T-cell (primary cell): ENCODE results near the gene MLPH. TPM values are rescaled to one million over a fixed set of nuclear protein-coding genes. Genes with fewer than 3 reads are reported as not detected.

ENCODE experiments used
- ATAC-seq, 4 experiments: fragments of 200-7000 bp in 3 of 4; fragments of 150-1000 bp in 1 of 4; cut with Tn5 transposase; replicated peaks in 1 of 4; 1 replicate in 3 of 4; 2 replicates in 1 of 4; pipeline ENCODE4 v1.10.0; 2021; ENCODE audit warnings: moderate library complexity in 3 of 4, mild to moderate bottlenecking in 2 of 4, moderate number of reproducible peaks in 1 of 4
- CTCF ChIA-PET, 2 donors: fragments of 300-600 bp; sonication (Branson Sonifier 250); formaldehyde crosslinking; loops; one replicate each; lab custom pipeline; 2022; ENCODE audit warnings: antibody characterized with exemption in 2 of 2; lab: Charles Lee
- POLR2A ChIA-PET, 2 donors: fragments of 300-600 bp; sonication (Branson Sonifier 250); formaldehyde crosslinking; loops; one replicate each; lab custom pipeline; 2022; ENCODE audit warnings: antibody characterized with exemption in 2 of 2; lab: Charles Lee
- DNase-seq, 35 experiments: peaks; one replicate each; pipeline versions ENCODE4 v3.0.0 to v3.0.0-alpha.2; 2013 to 2023
- H3K27ac ChIP-seq: one replicate; pipeline ENCODE4 v1.5.1; 2013; ENCODE audit warnings: low read length
- H3K27me3 ChIP-seq, 2 experiments: replicated peaks in 1 of 2; 1 replicate in 1 of 2; 2 replicates in 1 of 2; pipeline versions ENCODE4 v1.6.1 to v1.7.0; 2013; ENCODE audit warnings: low read length in 1 of 2, mixed read lengths in 1 of 2; ENCODE audit not compliant: control insufficient read depth in 2 of 2, insufficient read depth in 2 of 2; ENCODE audit errors: extremely low read depth in 1 of 2
- H3K36me3 ChIP-seq, 2 donors: 1 replicate in 1 of 2; 2 replicates in 1 of 2; pipeline versions ENCODE4 v1.6.1 to v1.7.0; 2013; ENCODE audit warnings: low read length in 1 of 2; ENCODE audit not compliant: control insufficient read depth in 2 of 2, insufficient read depth in 1 of 2; ENCODE audit errors: extremely low read depth in 1 of 2
- H3K4me1 ChIP-seq, 2 experiments: 1 replicate in 1 of 2; 2 replicates in 1 of 2; pipeline versions ENCODE4 v1.6.1 to v1.7.0; 2013; ENCODE audit warnings: low read length in 2 of 2, mixed read lengths in 1 of 2; ENCODE audit not compliant: insufficient read depth in 2 of 2, control insufficient read depth in 1 of 2; ENCODE audit errors: extremely low read depth in 1 of 2
- H3K4me3 ChIP-seq, 2 donors: 1 replicate in 1 of 2; 2 replicates in 1 of 2; pipeline versions ENCODE4 v1.5.1 to v1.7.0; 2013; ENCODE audit warnings: mild to moderate bottlenecking in 2 of 2, low read length in 1 of 2, moderate library complexity in 1 of 2; ENCODE audit not compliant: control insufficient read depth in 1 of 2; ENCODE audit errors: extremely low read depth in 1 of 2
- H3K9me3 ChIP-seq: 2 replicates; pipeline ENCODE4 v1.7.0; 2013
- H3K27ac Mint-ChIP-seq, 2 donors: one replicate each; pipeline ENCODE4 v1.8.0; 2020 to 2021; ENCODE audit warnings: mild to moderate bottlenecking in 2 of 2, mixed read lengths in 2 of 2
- H3K27me3 Mint-ChIP-seq, 2 donors: one replicate each; pipeline ENCODE4 v1.8.0; 2021 to 2022; ENCODE audit warnings: mixed read lengths in 2 of 2
- H3K36me3 Mint-ChIP-seq: one replicate; pipeline ENCODE4 v1.8.0; 2021; ENCODE audit warnings: mixed read lengths
- H3K4me1 Mint-ChIP-seq, 3 donors: one replicate each; pipeline ENCODE4 v1.8.0; 2020 to 2022; ENCODE audit warnings: mixed read lengths in 3 of 3, mild to moderate bottlenecking in 1 of 3
- H3K4me3 Mint-ChIP-seq, 3 donors: one replicate each; pipeline ENCODE4 v1.8.0; 2020 to 2022; ENCODE audit warnings: mild to moderate bottlenecking in 3 of 3, mixed read lengths in 3 of 3, moderate library complexity in 3 of 3
- H3K9me3 Mint-ChIP-seq, 3 donors: one replicate each; pipeline ENCODE4 v1.8.0; 2020 to 2022; ENCODE audit warnings: mixed read lengths in 3 of 3
- WGBS: methylation state at CpG from one replicate; pipeline ENCODE4 v1.1.5; 2013; ENCODE audit warnings: missing lambda C conversion rate; ENCODE audit not compliant: insufficient coverage; 5-methylcytosine and 5-hydroxymethylcytosine counted together
- total RNA-seq, 35 experiments: library from RNA in 6 of 35; stranded (reverse) in 6 of 35; fragments of 120-200 nt in 1 of 35; gene quantifications; one replicate each; pipeline versions ENCODE4 v1.2.1 to v1.2.4 and lab custom pipeline; 2013 to 2026

Gene MLPH
- total RNA-seq, 5 donors from 2014 or later (not counting 1 experiment from before 2014, with no cell fraction given), result 0.55 to 1.4 (median 0.72) TPM; not detected in 2

GRCh38 chr2:237577458-237577857 lies 90.4 kb downstream of the MLPH start:
- H3K27me3 ChIP-seq, result peaks cover 0 to 14% of the 10 kb centered on the region in 2 experiments
- CTCF ChIA-PET, result no interaction called here
- H3K36me3 Mint-ChIP-seq, result no peaks in the 10 kb centered on the region
- no peak for ATAC-seq
- H3K4me3 ChIP-seq, result no peak overlapping the region
- H3K36me3 ChIP-seq, result no peaks in the 10 kb centered on the region
- H3K27ac ChIP-seq, result no peak overlapping the region
- no peaks in the 10 kb centered on the region for H3K9me3 Mint-ChIP-seq
- no peak overlapping the region for H3K27ac Mint-ChIP-seq
- H3K4me1 Mint-ChIP-seq, result peaks cover 0 to 3% (median 3%) of the 10 kb centered on the region in 3 donors
- H3K4me3 Mint-ChIP-seq, result no peak overlapping the region
- no peak for DNase-seq
- WGBS, result 92% methylated on average over 7 of the region's 10 CpGs
- H3K27me3 Mint-ChIP-seq, result peaks cover 0 to 7% of the 10 kb centered on the region in 2 donors
- POLR2A ChIA-PET, result no interaction called here
- H3K4me1 ChIP-seq, result peaks cover 0 to 8% of the 10 kb centered on the region in 2 experiments
- no peaks in the 10 kb centered on the region for H3K9me3 ChIP-seq

GRCh38 chr2:237577956-237578870 lies 91.2 kb downstream of the MLPH start:
- Mint-ChIP-seq H3K27me3 (peaks cover 0 to 7% of the 10 kb centered on the region in 2 donors), H3K36me3 (no peaks in the 10 kb centered on the region), H3K4me3 (no peak overlapping the region), H3K4me1 (peaks cover 0 to 3% (median 3%) of the 10 kb centered on the region in 3 donors), H3K9me3 (no peaks in the 10 kb centered on the region), H3K27ac (no peak overlapping the region)
- H3K27me3 ChIP-seq, result peaks cover 0 to 10% of the 10 kb centered on the region in 2 experiments
- no peak for ATAC-seq
- no peaks in the 10 kb centered on the region for H3K36me3 ChIP-seq
- CTCF ChIA-PET, result no interaction called here
- H3K27ac ChIP-seq, result no peak overlapping the region
- no peak for DNase-seq
- peaks cover 0 to 8% of the 10 kb centered on the region in 2 experiments for H3K4me1 ChIP-seq
- WGBS, result 84% methylated on average over 23 of the region's 26 CpGs
- H3K4me3 ChIP-seq, result no peak overlapping the region
- H3K9me3 ChIP-seq, result no peaks in the 10 kb centered on the region
- POLR2A ChIA-PET, result no interaction called here

- H3K27me3 Mint-ChIP-seq, result peaks cover 0 to 6% of the 10 kb centered on the region in 2 donors
- Histone ChIP-seq H3K27ac (no peak overlapping the region), H3K27me3 (peaks cover 0 to 14% of the 10 kb centered on the region in 2 experiments), H3K4me3 (no peak overlapping the region), H3K4me1 (peaks cover 0 to 8% of the 10 kb centered on the region in 2 experiments), H3K9me3 (no peaks in the 10 kb centered on the region), H3K36me3 (no peaks in the 10 kb centered on the region)
- ATAC-seq (no peak), DNase-seq (no peak)
- no peaks in the 10 kb centered on the region for H3K9me3 Mint-ChIP-seq
- H3K4me3 Mint-ChIP-seq, result no peak overlapping the region
- ChIA-PET CTCF (interaction anchor here (0.6 to 1.4 kb wide), 11 partner anchors 9 to 516 kb away, joined by 3 to 10 read pairs (median 3); no protein-coding TSS in a partner anchor), POLR2A (interaction anchor here in 1 of 2 donors (0.6 kb wide), 2 partner anchors 427 to 481 kb away, joined by 3 read pairs; no protein-coding TSS in a partner anchor)
- no peak overlapping the region for H3K27ac Mint-ChIP-seq
- no peaks in the 10 kb centered on the region for H3K36me3 Mint-ChIP-seq
- WGBS, result no CpG with 5 or more reads among the region's 6 CpGs
- H3K4me1 Mint-ChIP-seq, result peaks cover 0 to 3% (median 3%) of the 10 kb centered on the region in 3 donors
Measured at GRCh38 chr2:237581326-237581725, 94.3 kb downstream of the MLPH start.

GRCh38 chr2:237581751-237582746 lies 95.0 kb downstream of the MLPH start:
- Histone ChIP-seq H3K9me3 (no peaks in the 10 kb centered on the region), H3K4me1 (peaks cover 0 to 8% of the 10 kb centered on the region in 2 experiments), H3K4me3 (no peak overlapping the region), H3K36me3 (no peaks in the 10 kb centered on the region), H3K27ac (no peak overlapping the region), H3K27me3 (peaks cover 0 to 14% of the 10 kb centered on the region in 2 experiments)
- Mint-ChIP-seq H3K27ac (no peak overlapping the region), H3K4me3 (no peak overlapping the region), H3K27me3 (peaks cover 0 to 3% of the 10 kb centered on the region in 2 donors), H3K4me1 (peaks cover 0 to 3% (median 3%) of the 10 kb centered on the region in 3 donors), H3K36me3 (no peaks in the 10 kb centered on the region), H3K9me3 (no peaks in the 10 kb centered on the region)
- 69% methylated on average over 20 of the region's 25 CpGs for WGBS
- peak in 30 of 35 experiments; percentile 6 to 69 (median 39) for DNase-seq
- ChIA-PET CTCF (interaction anchor here (0.6 to 1.4 kb wide), 10 partner anchors 10 to 979 kb away, joined by 3 to 10 read pairs (median 3); no protein-coding TSS in a partner anchor), POLR2A (interaction anchor here in 1 of 2 donors (0.6 kb wide), 2 partner anchors 63 to 481 kb away, joined by 3 to 6 read pairs; no protein-coding TSS in a partner anchor)
- peak; percentile 48 to 94 (median 67) for ATAC-seq

- 100% methylated on average over 1 of the region's 19 CpGs for WGBS
- Mint-ChIP-seq H3K4me1 (peaks cover 0 to 3% (median 3%) of the 10 kb centered on the region in 3 donors), H3K9me3 (no peaks in the 10 kb centered on the region), H3K27me3 (peaks cover 0 to 1% of the 10 kb centered on the region in 2 donors), H3K36me3 (no peaks in the 10 kb centered on the region), H3K27ac (no peak overlapping the region), H3K4me3 (no peak overlapping the region)
- no peak for ATAC-seq
- peaks cover 0 to 8% of the 10 kb centered on the region in 2 experiments for H3K27me3 ChIP-seq
- peaks cover 0 to 8% of the 10 kb centered on the region in 2 experiments for H3K4me1 ChIP-seq
- H3K27ac ChIP-seq, result no peak overlapping the region
- no peaks in the 10 kb centered on the region for H3K9me3 ChIP-seq
- no peak overlapping the region for H3K4me3 ChIP-seq
- H3K36me3 ChIP-seq, result peaks cover 0 to 3% of the 10 kb centered on the region in 2 donors
- CTCF ChIA-PET, result no interaction called here
- no peak for DNase-seq
- POLR2A ChIA-PET, result interaction anchor here in 1 of 2 donors (0.7 kb wide), 1 partner anchor 94 kb away, joined by 3 read pairs; no protein-coding TSS in a partner anchor
Measured at GRCh38 chr2:237583385-237584295, 96.6 kb downstream of the MLPH start.
